Glutamatergic neuron (in vitro differentiated cells): Measurements from ENCODE around the gene TMEM37. TPM values are rescaled to one million over a fixed set of nuclear protein-coding genes. Genes with fewer than 3 reads are reported as not detected.

Source experiments
- DNase-seq: peaks from one replicate; pipeline ENCODE4 v3.0.0; 2022
- H3K27ac Mint-ChIP-seq: one replicate; pipeline ENCODE4 v1.8.0; 2020; ENCODE audit warnings: mild to moderate bottlenecking, mixed read lengths, inconsistent platforms; ENCODE audit not compliant: unreplicated experiment
- H3K27me3 Mint-ChIP-seq: one replicate; pipeline ENCODE4 v1.8.0; 2020; ENCODE audit warnings: mild to moderate bottlenecking, moderate library complexity, mixed read lengths, inconsistent platforms; ENCODE audit not compliant: unreplicated experiment
- H3K36me3 Mint-ChIP-seq: one replicate; pipeline ENCODE4 v1.8.0; 2020; ENCODE audit warnings: mild to moderate bottlenecking, mixed read lengths, inconsistent platforms; ENCODE audit not compliant: unreplicated experiment
- H3K4me1 Mint-ChIP-seq: one replicate; pipeline ENCODE4 v1.8.0; 2020; ENCODE audit warnings: mild to moderate bottlenecking, low read depth, mixed read lengths, inconsistent platforms; ENCODE audit not compliant: unreplicated experiment
- H3K4me3 Mint-ChIP-seq: one replicate; pipeline ENCODE4 v1.8.0; 2020; ENCODE audit warnings: mild to moderate bottlenecking, mixed read lengths, inconsistent platforms; ENCODE audit not compliant: unreplicated experiment
- H3K9me3 Mint-ChIP-seq: one replicate; pipeline ENCODE4 v1.8.0; 2020; ENCODE audit warnings: mild to moderate bottlenecking, moderate library complexity, mixed read lengths, inconsistent platforms; ENCODE audit not compliant: unreplicated experiment
- CTCF ChIP-seq: fragments of 200-600 bp; sonication (generic); IDR thresholded peaks from one replicate; pipeline ENCODE4 v1.5.0; 2021; ENCODE audit not compliant: partially characterized antibody, unreplicated experiment
- total RNA-seq: library from RNA; stranded (reverse); fragmentation: NEBNext Ultra II Directional; extraction: Animal tissue kit (Norgen Biotek cat#: 25700); gene quantifications from one replicate; pipeline ENCODE4 v1.2.1, GENCODE V29; 2021; ENCODE audit not compliant: unreplicated experiment

TMEM37 gene
- total RNA-seq, 1 donor from 2014 or later = not detected

GRCh38 chr2:119417908-119418307, 13.7 kb upstream of the TMEM37 start:
- Mint-ChIP-seq H3K4me3 (no peak overlapping the region), H3K9me3 (peaks cover 5% of the 10 kb centered on the region), H3K4me1 (peaks cover 3% of the 10 kb centered on the region), H3K36me3 (no peaks in the 10 kb centered on the region), H3K27ac (no peak overlapping the region), H3K27me3 (peaks cover 3% of the 10 kb centered on the region)
- TF ChIP-seq CTCF = no peak
- no peak for DNase-seq

DNA sequence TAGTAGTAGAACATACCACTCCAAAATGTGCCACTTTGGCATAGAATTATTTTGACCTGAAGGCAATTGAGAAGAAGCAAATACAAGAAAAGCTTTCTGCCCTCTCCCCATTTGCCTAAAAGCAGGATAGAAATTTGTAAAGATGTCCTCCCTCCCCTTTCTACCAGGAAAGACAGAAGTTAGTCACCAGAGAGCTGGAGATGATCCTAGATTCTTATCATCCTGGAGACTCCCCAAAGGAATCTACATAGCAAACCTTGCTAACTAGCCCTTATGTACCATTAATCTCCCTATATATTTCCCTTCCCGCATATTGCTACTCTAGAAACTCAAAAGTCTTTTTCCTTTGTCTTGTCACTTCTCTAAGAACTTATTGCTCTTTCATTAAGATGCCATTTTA, 12.6 kb upstream of the TMEM37 start:
- H3K9me3 Mint-ChIP-seq = peaks cover 5% of the 10 kb centered on the region
- peaks cover 5% of the 10 kb centered on the region for H3K4me1 Mint-ChIP-seq

DNA sequence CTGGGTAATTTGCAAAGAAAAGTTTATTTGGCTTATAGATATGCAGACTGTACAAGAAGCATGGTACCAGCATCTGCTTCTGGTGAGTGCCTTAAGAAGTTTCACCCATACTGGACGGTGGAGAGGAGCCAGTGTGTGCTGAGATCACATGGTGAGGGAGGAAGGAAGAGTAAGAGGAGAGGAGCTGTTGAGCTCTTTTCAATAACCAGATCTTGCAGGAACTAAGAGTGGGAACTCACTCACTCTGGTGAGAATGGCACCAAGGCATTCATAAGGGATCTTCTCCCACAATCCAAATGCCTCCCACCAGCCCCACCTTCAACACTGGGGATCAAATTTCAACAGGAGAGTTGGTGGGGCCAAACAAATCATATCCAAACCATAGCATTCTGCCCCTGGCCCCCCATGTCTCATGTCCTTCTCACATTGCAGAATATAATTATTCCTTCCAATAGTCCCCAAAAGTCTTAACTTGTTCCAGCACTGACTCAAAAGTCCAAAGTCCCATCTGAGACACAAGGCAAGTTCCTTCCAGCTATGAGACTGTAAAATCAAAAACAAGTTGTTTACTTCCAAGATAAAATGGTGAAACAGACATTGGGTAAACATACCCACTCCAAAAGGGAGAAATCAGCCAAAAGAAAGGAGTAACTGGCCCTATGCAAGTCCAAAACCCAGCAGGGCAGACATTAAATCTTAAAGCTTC, 11.7 kb upstream of the TMEM37 start:
- no peaks in the 10 kb centered on the region for H3K36me3 Mint-ChIP-seq
- peaks cover 5% of the 10 kb centered on the region for H3K9me3 Mint-ChIP-seq
- peaks cover 5% of the 10 kb centered on the region for H3K27me3 Mint-ChIP-seq
- no peak overlapping the region for H3K4me3 Mint-ChIP-seq
- H3K27ac Mint-ChIP-seq = no peak overlapping the region
- H3K4me1 Mint-ChIP-seq = peaks cover 5% of the 10 kb centered on the region
- TF ChIP-seq CTCF = no peak
- DNase-seq = no peak

More for the DNA sequence above, 12.6 kb upstream of the TMEM37 start:
- H3K4me3 Mint-ChIP-seq = no peak overlapping the region
- H3K27ac Mint-ChIP-seq = no peak overlapping the region
- TF ChIP-seq CTCF = no peak
- peaks cover 5% of the 10 kb centered on the region for H3K27me3 Mint-ChIP-seq
- DNase-seq = no peak
- H3K36me3 Mint-ChIP-seq = no peaks in the 10 kb centered on the region

GRCh38 chr2:119421304-119421703, 10.3 kb upstream of the TMEM37 start:
- no peak for DNase-seq

More at GRCh38 chr2:119421304-119421703, 10.3 kb upstream of the TMEM37 start:
- Mint-ChIP-seq H3K36me3 (no peaks in the 10 kb centered on the region), H3K27me3 (peaks cover 5% of the 10 kb centered on the region), H3K4me3 (no peak overlapping the region), H3K4me1 (peaks cover 5% of the 10 kb centered on the region), H3K27ac (no peak overlapping the region), H3K9me3 (peaks cover 5% of the 10 kb centered on the region)
- TF ChIP-seq CTCF = no peak
